Measurements from ENCODE around the gene RASA3. TPM values are rescaled to one million over a fixed set of nuclear protein-coding genes. Genes with fewer than 3 reads are reported as not detected.

The RASA3 gene
- total and polyA plus RNA-seq, 12 donors: 6.8 to 16.9 (median 10.3) TPM

- H3K27ac ChIP-seq: peak overlapping the region in 3 of 10 donors; percentile 23 to 65 (median 30)
- ATAC-seq: peak in 1 of 8 donors; percentile 23
Measured at GRCh38 chr13:113998781-113999617, 133.4 kb downstream of the RASA3 start.

DNA sequence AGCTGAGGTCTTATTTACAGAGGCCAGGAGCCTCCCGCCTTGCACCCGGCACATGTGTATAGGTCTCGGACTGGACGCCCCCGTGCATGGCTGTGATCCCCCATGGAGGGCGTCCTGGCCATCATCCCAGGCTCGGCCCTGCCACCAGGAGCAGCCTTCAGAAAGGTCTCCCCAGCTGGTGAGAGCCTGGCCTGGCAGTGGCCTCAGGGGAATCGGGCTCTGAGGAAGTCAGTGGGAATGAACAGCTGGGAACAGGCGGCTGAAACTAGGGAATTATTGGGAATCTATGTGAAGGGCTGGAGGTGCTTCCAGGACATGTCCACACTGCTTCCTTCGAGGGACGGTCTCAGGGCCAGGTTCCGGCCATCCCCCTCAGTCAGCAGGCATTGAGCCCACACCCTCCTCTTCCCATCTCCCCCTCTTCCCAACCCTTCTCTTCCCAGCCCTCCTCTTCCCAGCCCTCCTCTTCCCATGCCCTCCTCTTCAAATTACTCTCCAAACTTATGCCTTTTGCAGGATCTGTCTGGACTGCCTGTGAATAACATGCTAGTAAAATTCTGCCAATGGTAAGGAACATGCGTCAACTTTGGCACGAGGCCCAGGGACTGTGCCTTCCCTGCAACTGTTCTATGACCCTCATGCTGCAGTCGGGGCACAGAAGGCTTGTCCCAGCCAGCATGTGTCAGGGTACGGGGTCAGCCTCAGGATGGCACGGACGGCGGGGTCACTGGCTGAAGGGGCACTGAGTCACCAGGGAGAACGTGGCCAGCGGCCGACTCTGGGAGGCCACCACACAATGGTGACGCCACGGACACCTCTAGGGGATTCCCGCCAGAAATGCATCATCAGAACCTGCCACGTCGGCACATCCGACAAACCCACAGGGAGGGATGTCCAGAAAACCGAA, 134.3 kb downstream of the RASA3 start:
- H3K36me3 ChIP-seq: peaks cover 0 to 81% (median 5%) of the 10 kb centered on the region in 9 donors
- no peak overlapping the region for H3K4me3 ChIP-seq
- peaks cover 0 to 15% (median 5%) of the 10 kb centered on the region in 9 donors for H3K4me1 ChIP-seq
- DNase-seq (peak; percentile 48 to 59), ATAC-seq (peak; percentile 18 to 68 (median 50))
- H3K9me3 ChIP-seq: no peaks in the 10 kb centered on the region
- WGBS, 2 donors: 66 to 74% methylated on average over 29 of the region's 29 CpGs
- TF ChIP-seq, protein P1, sequence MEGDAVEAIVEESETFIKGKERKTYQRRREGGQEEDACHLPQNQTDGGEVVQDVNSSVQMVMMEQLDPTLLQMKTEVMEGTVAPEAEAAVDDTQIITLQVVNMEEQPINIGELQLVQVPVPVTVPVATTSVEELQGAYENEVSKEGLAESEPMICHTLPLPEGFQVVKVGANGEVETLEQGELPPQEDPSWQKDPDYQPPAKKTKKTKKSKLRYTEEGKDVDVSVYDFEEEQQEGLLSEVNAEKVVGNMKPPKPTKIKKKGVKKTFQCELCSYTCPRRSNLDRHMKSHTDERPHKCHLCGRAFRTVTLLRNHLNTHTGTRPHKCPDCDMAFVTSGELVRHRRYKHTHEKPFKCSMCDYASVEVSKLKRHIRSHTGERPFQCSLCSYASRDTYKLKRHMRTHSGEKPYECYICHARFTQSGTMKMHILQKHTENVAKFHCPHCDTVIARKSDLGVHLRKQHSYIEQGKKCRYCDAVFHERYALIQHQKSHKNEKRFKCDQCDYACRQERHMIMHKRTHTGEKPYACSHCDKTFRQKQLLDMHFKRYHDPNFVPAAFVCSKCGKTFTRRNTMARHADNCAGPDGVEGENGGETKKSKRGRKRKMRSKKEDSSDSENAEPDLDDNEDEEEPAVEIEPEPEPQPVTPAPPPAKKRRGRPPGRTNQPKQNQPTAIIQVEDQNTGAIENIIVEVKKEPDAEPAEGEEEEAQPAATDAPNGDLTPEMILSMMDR (IDR thresholded peaks at IDR 0.05): no peak
- peak overlapping the region in 6 of 10 donors; percentile 23 to 65 (median 34) for H3K27ac ChIP-seq
- intact Hi-C loops (cut with DNase I): loop anchor here in 2 of 10 donors (10.0 kb wide), 2 partner anchors 67 to 137 kb away; partner anchors contain the start of gene RASA3 (in 1 of the 2)
- H3K27me3 ChIP-seq: no peaks in the 10 kb centered on the region

More at GRCh38 chr13:113998781-113999617, 133.4 kb downstream of the RASA3 start:
- WGBS, 2 donors: 91 to 92% methylated on average over 36 to 42 of the region's 42 CpGs
- TF ChIP-seq, protein P1 (IDR thresholded peaks at IDR 0.05): no peak
- Histone ChIP-seq H3K9me3 (no peaks in the 10 kb centered on the region), H3K27me3 (no peaks in the 10 kb centered on the region), H3K4me3 (no peak overlapping the region), H3K36me3 (peaks cover 0 to 80% (median 5%) of the 10 kb centered on the region in 9 donors), H3K4me1 (peaks cover 0 to 15% (median 5%) of the 10 kb centered on the region in 9 donors)
- intact Hi-C loops (cut with DNase I): loop anchor here in 2 of 10 donors (10.0 kb wide), 2 partner anchors 66 to 136 kb away; partner anchors contain the start of gene RASA3 (in 1 of the 2)
- peak in 1 of 2 donors; percentile 15 for DNase-seq

- H3K36me3 ChIP-seq: peaks cover 0 to 81% (median 6%) of the 10 kb centered on the region in 9 donors
- no peaks in the 10 kb centered on the region for H3K27me3 ChIP-seq
- intact Hi-C loops (cut with DNase I): loop anchor here in 2 of 10 donors (10.0 kb wide), 2 partner anchors 68 to 138 kb away; partner anchors contain the start of gene RASA3 (in 1 of the 2)
- 85 to 90% methylated on average over 13 of the region's 13 CpGs for WGBS, 2 donors
- no peaks in the 10 kb centered on the region for H3K9me3 ChIP-seq
- DNase-seq (peak in 1 of 2 donors; percentile 4), ATAC-seq (no peak)
- TF ChIP-seq, protein P1 (IDR thresholded peaks at IDR 0.05): no peak
- no peak overlapping the region for H3K4me3 ChIP-seq
- H3K27ac ChIP-seq: peak overlapping the region in 4 of 10 donors; percentile 30 to 65 (median 40)
- H3K4me1 ChIP-seq: peaks cover 0 to 23% (median 6%) of the 10 kb centered on the region in 9 donors
Measured at GRCh38 chr13:113996912-113997745, 135.3 kb downstream of the RASA3 start.

All from heart right ventricle (tissue), 16 donors.